K562 (cell line): ENCODE data around the gene LRRC41. TPM values are rescaled to one million over a fixed set of nuclear protein-coding genes. Genes with fewer than 3 reads are reported as not detected.

Source experiments
- ATAC-seq: fragments of 200-7000 bp; cut with Tn5 transposase; 3 replicates; pipeline ENCODE4 v1.9.1; 2020; ENCODE audit warnings: moderate library complexity
- BruUV-seq: library from RNA; stranded (reverse); fragments of 400-500 nt; replicated peaks from 2 replicates; lab custom pipeline; 2021; lab: Mats Ljungman, UMichigan
- CTCF ChIA-PET: fragments of 300-600 bp; formaldehyde crosslinking; extraction: SDS; loops from one replicate; lab custom pipeline; 2021; ENCODE audit warnings: low intra/inter-chr PET ratio; lab: Yijun Ruan, JAX
- POLR2A ChIA-PET: fragments of 300-600, 350-650 bp; sonication (Branson Sonifier 250); formaldehyde crosslinking; extraction: SDS; loops from one replicate; lab custom pipeline; 2021; ENCODE audit warnings: antibody characterized with exemption, inconsistent platforms; lab: Yijun Ruan, JAX
- DNase-seq, 4 experiments: peaks; one replicate each; pipeline versions ENCODE4 v3.0.0 to v3.0.0-alpha.2; 2011 to 2018; ENCODE audit warnings: low spot score in 3 of 4, mixed read lengths in 3 of 4; ENCODE audit errors: extremely low read depth in 1 of 4
- FAIRE-seq: peaks from 2 replicates; lab custom pipeline; 2011; peaks lifted over from hg19 to GRCh38; lab: Jason Lieb, UNC
- H2AFZ ChIP-seq: 2 replicates; pipeline ENCODE4 v1.6.0; 2011; ENCODE audit warnings: low read depth, low read length, control low read depth, inconsistent platforms
- H3K27ac ChIP-seq: fragments of 200-600 bp; 3 replicates; pipeline ENCODE4 v1.8.0; 2011; ENCODE audit warnings: low read depth, mild to moderate bottlenecking, control low read depth, inconsistent platforms, low read length, moderate library complexity, mixed read lengths; ENCODE audit errors: extremely low read depth
- H3K27me3 ChIP-seq, 2 experiments: fragments of 300-600 bp in 1 of 2; 2 replicates in 1 of 2; 3 replicates in 1 of 2; pipeline versions ENCODE4 v1.6.0 to v1.8.0; 2011; ENCODE audit warnings: inconsistent platforms in 2 of 2, low read length in 2 of 2, mild to moderate bottlenecking in 1 of 2, mixed read lengths in 1 of 2, moderate library complexity in 1 of 2; ENCODE audit not compliant: control insufficient read depth in 2 of 2, insufficient read depth in 2 of 2
- H3K36me3 ChIP-seq: fragments of 300-600 bp; 3 replicates; pipeline ENCODE4 v1.8.0; 2011; ENCODE audit warnings: mild to moderate bottlenecking, low read length, inconsistent platforms; ENCODE audit not compliant: control insufficient read depth, insufficient read depth
- H3K4me1 ChIP-seq, 2 experiments: fragments of 200-600 bp in 1 of 2; replicated peaks in 1 of 2; 2 replicates in 1 of 2; 3 replicates in 1 of 2; pipeline versions ENCODE4 v1.5.1 to v1.8.0; 2011; ENCODE audit warnings: inconsistent platforms in 2 of 2, low read length in 2 of 2, mild to moderate bottlenecking in 1 of 2, mixed read lengths in 1 of 2, moderate library complexity in 1 of 2; ENCODE audit not compliant: control insufficient read depth in 2 of 2, insufficient read depth in 2 of 2
- H3K4me2 ChIP-seq: 2 replicates; pipeline ENCODE4 v1.6.1; 2011; ENCODE audit warnings: low read length, control low read depth, inconsistent platforms, mixed read lengths; ENCODE audit not compliant: insufficient read depth
- H3K4me3 ChIP-seq: fragments of 200-600 bp; sonication (generic), shearing (Covaris generic); 2 replicates; pipeline ENCODE4 v1.5.1; 2016; ENCODE audit warnings: control low read depth, inconsistent platforms
- H3K79me2 ChIP-seq: fragments of 200-600 bp; 3 replicates; pipeline ENCODE4 v1.8.0; 2011; ENCODE audit warnings: low read length, inconsistent platforms; ENCODE audit not compliant: control insufficient read depth, insufficient read depth
- H3K9ac ChIP-seq, 2 experiments: 2 replicates each; pipeline versions ENCODE4 v1.6.0 to v1.6.1; 2011; ENCODE audit warnings: low read depth in 2 of 2, low read length in 2 of 2, control low read depth in 1 of 2, inconsistent platforms in 1 of 2, mild to moderate bottlenecking in 1 of 2, mixed read lengths in 1 of 2; ENCODE audit not compliant: insufficient read depth in 1 of 2
- H3K9me1 ChIP-seq: one replicate; pipeline ENCODE4 v1.6.0; 2011; ENCODE audit warnings: inconsistent platforms, mild to moderate bottlenecking, low read length, moderate library complexity; ENCODE audit not compliant: control insufficient read depth, insufficient read depth
- H3K9me3 ChIP-seq: replicated peaks from 2 replicates; pipeline ENCODE4 v1.5.1; 2011; ENCODE audit warnings: low read depth, low read length, inconsistent platforms; ENCODE audit not compliant: control insufficient read depth, insufficient read depth
- H4K20me1 ChIP-seq: replicated peaks from 2 replicates; pipeline ENCODE4 v1.6.1; 2011; ENCODE audit warnings: low read length, inconsistent platforms, mixed read lengths; ENCODE audit not compliant: control insufficient read depth, insufficient read depth
- CBFA2T2 ChIP-seq: fragments of 450-650 bp; conservative IDR thresholded peaks from 2 replicates; pipeline ENCODE4 v1.6.1; 2017; ENCODE audit warnings: mild to moderate bottlenecking
- CC2D1A ChIP-seq: fragments of 450-650 bp; IDR thresholded peaks from 2 replicates; pipeline ENCODE4 v1.6.1; 2017; ENCODE audit warnings: mild to moderate bottlenecking
- CSDE1 ChIP-seq, 2 experiments: fragments of 450-650 bp; IDR thresholded peaks; 2 replicates each; pipeline ENCODE4 v1.6.1; 2016; ENCODE audit warnings: mild to moderate bottlenecking in 1 of 2
- CTBP1 ChIP-seq: fragments of 450-650 bp; IDR thresholded peaks from 2 replicates; pipeline ENCODE4 v1.6.1; 2016; ENCODE audit warnings: borderline replicate concordance
- E2F5 ChIP-seq: sonication (generic); formaldehyde crosslinking; IDR thresholded peaks from 2 replicates; pipeline ENCODE4 v1.8.0; 2022; ENCODE audit warnings: mild to moderate bottlenecking, missing genetic modification reagents
- ELF4 ChIP-seq: fragments of 450-650 bp; formaldehyde crosslinking; IDR thresholded peaks from 2 replicates; pipeline ENCODE4 v1.4.0; 2022; ENCODE audit warnings: missing genetic modification characterization
- HDGF ChIP-seq: fragments of 450-650 bp; IDR thresholded peaks from 2 replicates; pipeline ENCODE4 v1.6.1; 2016
- L3MBTL2 ChIP-seq: fragments of 450-650 bp; IDR thresholded peaks from 2 replicates; pipeline ENCODE4 v1.6.1; 2016; ENCODE audit warnings: mild to moderate bottlenecking, moderate library complexity
- MAFK ChIP-seq: IDR thresholded peaks from 2 replicates; pipeline ENCODE4 v1.6.1; 2011; ENCODE audit warnings: low read length, improper control_type of control experiment
- MAZ ChIP-seq, 2 experiments: fragments of 450-650 bp in 1 of 2; sonication (generic) in 1 of 2; formaldehyde crosslinking; IDR thresholded peaks in 1 of 2; conservative IDR thresholded peaks in 1 of 2; 2 replicates each; pipeline versions ENCODE4 v1.4.0 to v1.5.0; 2020; ENCODE audit warnings: mild to moderate bottlenecking in 1 of 2, missing genetic modification reagents in 1 of 2
- MLX ChIP-seq, 2 experiments: fragments of 450-650 bp in 1 of 2; sonication (generic) in 1 of 2; formaldehyde crosslinking; conservative IDR thresholded peaks; 2 replicates each; pipeline versions ENCODE4 v1.4.0 to v1.8.1; 2020 to 2022; ENCODE audit warnings: mild to moderate bottlenecking in 1 of 2, missing genetic modification reagents in 1 of 2
- NR2C2 ChIP-seq, 2 experiments: fragments of 200-800 bp in 1 of 2; sonication (Bioruptor generic) in 1 of 2; sonication (generic) in 1 of 2; formaldehyde crosslinking in 1 of 2; IDR thresholded peaks; 2 replicates each; pipeline versions ENCODE4 v1.6.1 to v1.8.0; 2016 to 2022; ENCODE audit warnings: mild to moderate bottlenecking in 1 of 2, missing compliant biosample characterization in 1 of 2, missing genetic modification characterization in 1 of 2, missing genetic modification reagents in 1 of 2
- PML ChIP-seq: IDR thresholded peaks from 2 replicates; pipeline ENCODE4 v1.6.1; 2012; ENCODE audit warnings: low read length, inconsistent platforms
- RFX7 ChIP-seq: fragments of 250-450 bp; sonication (Bioruptor Pico); IDR thresholded peaks from 2 replicates; pipeline ENCODE4 v1.5.1; 2021; ENCODE audit warnings: mild to moderate bottlenecking
- SRSF7 ChIP-seq: fragments of 200-400 bp; formaldehyde crosslinking; optimal IDR thresholded peaks from 2 replicates; pipeline ENCODE3; 2017; ENCODE audit warnings: mild to moderate bottlenecking, low read depth, low read length
- TCF7 ChIP-seq: sonication (generic); IDR thresholded peaks from 2 replicates; pipeline ENCODE4 v1.6.1; 2016; ENCODE audit warnings: antibody characterized with exemption, borderline replicate concordance
- THRAP3 ChIP-seq: fragments of 450-650 bp; IDR thresholded peaks from 2 replicates; pipeline ENCODE4 v1.6.1; 2016; ENCODE audit warnings: mild to moderate bottlenecking, inconsistent platforms, borderline replicate concordance
- XRCC5 ChIP-seq: fragments of 200-400 bp; formaldehyde crosslinking; IDR thresholded peaks from 2 replicates; pipeline ENCODE4 v1.6.1; 2017; ENCODE audit warnings: low read depth, mild to moderate bottlenecking, low read length
- ZNF121 ChIP-seq: sonication (generic); formaldehyde crosslinking; conservative IDR thresholded peaks from 2 replicates; pipeline ENCODE4 v1.8.0; 2022; ENCODE audit warnings: missing genetic modification reagents
- ZNF324 ChIP-seq: fragments of 250-450 bp; sonication (Bioruptor Pico); IDR thresholded peaks from 2 replicates; pipeline ENCODE4 v1.4.0; 2020; ENCODE audit warnings: mild to moderate bottlenecking
- ZNF354B ChIP-seq: fragments of 250-450 bp; sonication (Bioruptor Pico); IDR thresholded peaks from 2 replicates; pipeline ENCODE4 v1.4.0; 2020
- ZNF584 ChIP-seq: fragments of 200-800 bp; sonication (Bioruptor generic); IDR thresholded peaks from 2 replicates; pipeline ENCODE4 v1.6.1; 2016; ENCODE audit warnings: low read depth, mild to moderate bottlenecking, missing genetic modification characterization, missing compliant biosample characterization
- WGBS: fragments of 100-300 bp; shearing (Covaris generic); methylation state at CpG from one replicate; pipeline ENCODE4 v1.1.6; 2016; ENCODE audit warnings: low coverage, mixed read lengths; ENCODE audit not compliant: insufficient coverage; ENCODE audit errors: missing lambda C conversion rate; 5-methylcytosine and 5-hydroxymethylcytosine counted together
- in situ Hi-C: fragments of 300-500 bp; cut with MboI; formaldehyde crosslinking; loops from 4 replicates; pipeline ENCODE4 v1.15.0; 2018; ENCODE audit warnings: inconsistent platforms, mixed read lengths
- intact Hi-C: fragments of 100-400 bp; cut with micrococcal nuclease; formaldehyde crosslinking; loops from 2 replicates; pipeline ENCODE4 v1.14.2; 2022
- polyA plus RNA-seq, 8 experiments: library from polyadenylated mRNA; depleted of rRNA in 4 of 8; stranded (reverse) in 5 of 8; unstranded in 3 of 8; fragments of >200 nt; fragmentation: Nextera tagmentation in 2 of 8; fragmentation: Illumina TruSeq in 1 of 8; extraction: Ambion mirVana in 2 of 8; extraction: Trizol in 1 of 8; gene quantifications; 2 replicates each; pipeline versions ENCODE4 v1.2.1 to v1.2.3, GENCODE V29; 2011 to 2014; ENCODE audit warnings: inconsistent platforms in 1 of 8, missing spikeins in 1 of 8
- total RNA-seq, 7 experiments: library from RNA; depleted of rRNA in 6 of 7; stranded (reverse); fragments of >200 nt in 6 of 7; fragmentation: Illumina TruSeq in 2 of 7; extraction: Trizol in 2 of 7; gene quantifications; 2 replicates each; pipeline versions ENCODE4 v1.2.1 to v1.2.3, GENCODE V29; 2011 to 2021; ENCODE audit warnings: low replicate concordance in 1 of 7

LRRC41 gene
- total and polyA plus RNA-seq, 9 of the 15 experiments (the other 6 are each of a cell fraction or from before 2014, with no cell fraction given) = 10.5 to 64.7 (median 44.2) TPM

GRCh38 chr1:46300673-46301405 lies 2.6 kb downstream of the LRRC41 start:
- FAIRE-seq (no peak), DNase-seq (no peak), ATAC-seq (no peak)
- Histone ChIP-seq H3K27me3 (no peaks in the 10 kb centered on the region), H3K4me3 (peak overlapping the region; percentile 76), H3K4me2 (peak overlapping the region; percentile 97), H3K9me3 (no peaks in the 10 kb centered on the region), H3K9ac (peak overlapping the region; percentile 98 to 100), H3K27ac (peak overlapping the region; percentile 96), H3K79me2 (peaks cover 86% of the 10 kb centered on the region), H3K36me3 (peaks cover 48% of the 10 kb centered on the region), H3K9me1 (peaks cover 6% of the 10 kb centered on the region), H3K4me1 (peaks cover 22 to 26% of the 10 kb centered on the region in 2 experiments; a peak in 4 of 5 replicates), H4K20me1 (peaks cover 7% of the 10 kb centered on the region), H2AFZ (no peak overlapping the region)
- CTCF ChIA-PET = no interaction called here
- intact Hi-C loops = loop anchor here (2.0 to 5.0 kb wide), 2 partner anchors 14 to 54 kb away; partner anchors contain the start of gene RAD54L
- TSS peak; percentile 32 for BruUV-seq
- WGBS = 39% methylated on average over 6 of the region's 6 CpGs
- in situ Hi-C loops = no loop called here
- POLR2A ChIA-PET = interaction anchor here (0.6 to 22.1 kb wide), 8 partner anchors 17 to 1482 kb away, joined by 3 to 410 read pairs (median 4); no protein-coding TSS in a partner anchor
- TF ChIP-seq XRCC5 = no peak
- TF ChIP-seq ZNF354B (CRISPR knock-in tag) = no peak
- no peak for TF ChIP-seq PML
- no peak for TF ChIP-seq ZNF121 (CRISPR knock-in tag)
- no peak for TF ChIP-seq RFX7
- TF ChIP-seq ZNF324 (CRISPR knock-in tag) = no peak
- TF ChIP-seq CC2D1A = no peak
- no peak for TF ChIP-seq NR2C2 (CRISPR knock-in tag; IDR thresholded peaks at IDR 0.05)
- TF ChIP-seq NR2C2 (tag; IDR thresholded peaks at IDR 0.05) = no peak
- no peak for TF ChIP-seq L3MBTL2
- TF ChIP-seq TCF7 = no peak
- TF ChIP-seq HDGF = no peak
- TF ChIP-seq CTBP1 = no peak
- TF ChIP-seq MAZ (CRISPR knock-in tag; conservative IDR thresholded peaks at IDR 0.05 in 1 of 2, IDR thresholded peaks at IDR 0.05 in 1 of 2) = no peak; a peak in 1 of 4 replicates
- no peak for TF ChIP-seq ELF4
- no peak for TF ChIP-seq CSDE1 (IDR thresholded peaks at IDR 0.05)
- TF ChIP-seq MLX (CRISPR knock-in tag; conservative IDR thresholded peaks at IDR 0.05) = no peak
- no peak for TF ChIP-seq MAFK
- no peak for TF ChIP-seq THRAP3
- TF ChIP-seq SRSF7 = no peak
- TF ChIP-seq ZNF584 (CRISPR knock-in tag) = no peak
- no peak for TF ChIP-seq E2F5 (CRISPR knock-in tag)
- TF ChIP-seq CBFA2T2 = no peak
